ENCODE measurements around the gene GFI1B.
"Not testable (repeated sequence)": the region's sequence is repeated elsewhere in the genome, so short reads cannot be mapped to it uniquely, and the experiment has no call there.

The GFI1B gene

DNA sequence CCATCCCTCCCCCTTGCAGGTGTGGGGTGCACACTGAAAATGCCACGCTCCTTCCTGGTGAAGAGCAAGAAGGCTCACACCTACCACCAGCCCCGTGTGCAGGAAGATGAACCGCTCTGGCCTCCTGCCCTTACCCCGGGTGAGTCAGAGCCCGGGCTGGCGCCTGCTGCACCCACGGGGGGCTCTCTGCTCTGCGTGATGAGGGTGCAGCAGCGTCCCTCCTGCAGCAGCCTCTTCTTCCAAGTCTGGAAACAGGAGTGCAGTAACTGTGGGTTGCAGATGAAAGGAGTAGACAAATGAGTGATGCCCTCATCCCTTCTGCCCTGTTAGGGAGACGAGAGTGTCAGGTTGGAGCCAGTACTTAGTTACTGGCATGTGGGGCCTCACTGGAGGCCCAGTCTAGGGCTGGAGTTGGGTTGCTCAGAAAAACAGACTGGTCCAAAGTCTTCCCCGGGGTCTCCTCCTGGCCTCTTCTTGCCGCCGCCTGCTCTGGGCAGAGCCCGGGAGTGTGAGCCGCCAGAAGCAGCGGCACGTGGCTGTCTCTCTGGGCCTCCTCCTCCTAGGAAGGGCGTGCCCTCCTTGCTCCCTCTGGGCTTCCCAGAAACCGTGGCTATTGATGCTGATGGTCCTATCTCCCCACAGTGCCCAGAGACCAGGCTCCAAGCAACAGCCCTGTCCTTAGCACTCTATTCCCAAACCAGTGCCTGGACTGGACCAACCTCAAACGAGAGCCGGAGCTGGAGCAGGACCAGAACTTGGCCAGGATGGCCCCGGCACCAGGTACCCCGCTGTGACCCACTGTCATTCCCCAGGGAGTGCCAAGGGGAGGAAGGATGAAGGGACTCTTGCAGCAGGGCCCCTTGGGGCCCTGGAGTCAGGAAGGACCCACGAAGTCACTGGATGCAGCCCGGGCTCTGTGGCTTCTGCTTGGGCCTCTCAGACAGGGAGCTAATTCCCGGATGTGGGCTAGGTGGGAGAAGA lies 8.4 kb downstream of the GFI1B start:
- Histone ChIP-seq H2AFZ (no peak overlapping the region), H3K36me3 (ENCODE audit: control insufficient read depth, insufficient read depth, low read length) (no peaks in the 10 kb centered on the region), H3K4me1 (no peaks in the 10 kb centered on the region), H3K27me3 (ENCODE audit: control insufficient read depth, insufficient read depth, low read length) (no peaks in the 10 kb centered on the region), H3K27ac (no peak overlapping the region), H3K4me3 (ENCODE audit: low read depth, low read length) (no peak overlapping the region), H3K4me2 (ENCODE audit: low read length) (no peak overlapping the region), H3K9me3 (ENCODE audit: control insufficient read depth, low read length) (no peaks in the 10 kb centered on the region), H3K79me2 (no peaks in the 10 kb centered on the region), H3K9ac (no peak overlapping the region)
- TF ChIP-seq, protein P1, sequence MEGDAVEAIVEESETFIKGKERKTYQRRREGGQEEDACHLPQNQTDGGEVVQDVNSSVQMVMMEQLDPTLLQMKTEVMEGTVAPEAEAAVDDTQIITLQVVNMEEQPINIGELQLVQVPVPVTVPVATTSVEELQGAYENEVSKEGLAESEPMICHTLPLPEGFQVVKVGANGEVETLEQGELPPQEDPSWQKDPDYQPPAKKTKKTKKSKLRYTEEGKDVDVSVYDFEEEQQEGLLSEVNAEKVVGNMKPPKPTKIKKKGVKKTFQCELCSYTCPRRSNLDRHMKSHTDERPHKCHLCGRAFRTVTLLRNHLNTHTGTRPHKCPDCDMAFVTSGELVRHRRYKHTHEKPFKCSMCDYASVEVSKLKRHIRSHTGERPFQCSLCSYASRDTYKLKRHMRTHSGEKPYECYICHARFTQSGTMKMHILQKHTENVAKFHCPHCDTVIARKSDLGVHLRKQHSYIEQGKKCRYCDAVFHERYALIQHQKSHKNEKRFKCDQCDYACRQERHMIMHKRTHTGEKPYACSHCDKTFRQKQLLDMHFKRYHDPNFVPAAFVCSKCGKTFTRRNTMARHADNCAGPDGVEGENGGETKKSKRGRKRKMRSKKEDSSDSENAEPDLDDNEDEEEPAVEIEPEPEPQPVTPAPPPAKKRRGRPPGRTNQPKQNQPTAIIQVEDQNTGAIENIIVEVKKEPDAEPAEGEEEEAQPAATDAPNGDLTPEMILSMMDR (IDR thresholded peaks at IDR 0.05), result no peak

DNA sequence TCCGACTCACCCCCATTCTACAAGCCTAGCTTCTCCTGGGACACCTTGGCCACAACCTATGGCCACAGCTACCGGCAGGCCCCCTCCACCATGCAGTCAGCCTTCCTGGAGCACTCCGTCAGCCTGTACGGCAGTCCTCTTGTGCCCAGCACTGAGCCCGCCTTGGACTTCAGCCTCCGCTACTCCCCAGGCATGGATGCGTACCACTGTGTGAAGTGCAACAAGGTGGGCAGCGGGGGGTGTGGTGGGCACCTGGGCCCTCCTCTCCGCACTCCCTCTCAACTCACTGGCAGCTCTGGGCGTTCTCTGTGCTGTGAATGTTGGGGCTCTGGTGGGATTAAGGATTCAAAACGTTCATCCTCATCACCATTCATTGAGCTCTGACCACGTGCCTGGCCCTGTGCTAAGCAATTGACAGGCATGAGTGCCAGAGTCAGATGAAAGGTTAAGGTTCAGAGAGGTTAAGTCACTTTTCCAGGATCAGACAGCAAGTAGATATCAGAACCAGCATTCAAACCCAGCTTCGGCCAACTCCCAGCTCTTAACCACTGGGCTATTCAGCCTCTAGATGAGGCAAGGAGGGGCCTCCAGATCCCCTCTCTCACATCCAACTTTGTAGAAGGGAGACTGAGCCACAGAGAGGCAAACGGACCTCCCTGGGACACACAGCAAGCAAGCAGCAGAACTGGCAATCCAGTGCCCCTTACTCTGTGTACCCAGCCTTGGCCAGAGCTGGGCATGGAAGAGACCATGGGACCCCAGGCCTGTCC lies 9.9 kb downstream of the GFI1B start:
- Histone ChIP-seq H3K9me3 (ENCODE audit: control insufficient read depth, low read length) (no peaks in the 10 kb centered on the region), H3K9ac (no peak overlapping the region), H2AFZ (no peak overlapping the region), H3K27ac (no peak overlapping the region), H3K4me1 (no peaks in the 10 kb centered on the region), H3K4me3 (ENCODE audit: low read depth, low read length) (no peak overlapping the region), H3K4me2 (ENCODE audit: low read length) (no peak overlapping the region), H3K27me3 (ENCODE audit: control insufficient read depth, insufficient read depth, low read length) (no peaks in the 10 kb centered on the region), H3K79me2 (no peaks in the 10 kb centered on the region), H3K36me3 (ENCODE audit: control insufficient read depth, insufficient read depth, low read length) (no peaks in the 10 kb centered on the region)
- TF ChIP-seq, protein P1 (IDR thresholded peaks at IDR 0.05), result no peak

DNA sequence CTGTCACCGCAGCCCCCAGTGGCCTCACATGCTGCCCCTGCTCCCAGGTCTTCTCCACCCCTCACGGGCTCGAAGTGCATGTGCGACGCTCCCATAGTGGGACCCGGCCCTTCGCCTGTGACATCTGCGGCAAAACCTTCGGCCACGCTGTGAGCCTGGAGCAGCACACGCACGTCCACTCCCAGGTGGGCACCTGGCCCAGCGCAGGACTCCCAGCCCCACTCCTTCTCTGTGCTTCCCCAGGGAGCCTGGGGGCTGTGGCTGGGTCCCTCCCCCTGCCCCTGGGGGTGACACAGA lies 10.5 kb downstream of the GFI1B start:
- no peak overlapping the region for H3K27ac ChIP-seq
- no peak overlapping the region for H3K4me3 ChIP-seq (ENCODE audit: low read depth, low read length)
- TF ChIP-seq, protein P1 (IDR thresholded peaks at IDR 0.05), result no peak
- H3K79me2 ChIP-seq, result no peaks in the 10 kb centered on the region
- no peak overlapping the region for H2AFZ ChIP-seq
- H3K9ac ChIP-seq, result no peak overlapping the region
- H3K4me2 ChIP-seq (ENCODE audit: low read length), result no peak overlapping the region
- no peaks in the 10 kb centered on the region for H3K9me3 ChIP-seq (ENCODE audit: control insufficient read depth, low read length)
- no peaks in the 10 kb centered on the region for H3K4me1 ChIP-seq
- no peaks in the 10 kb centered on the region for H3K36me3 ChIP-seq (ENCODE audit: control insufficient read depth, insufficient read depth, low read length)
- no peaks in the 10 kb centered on the region for H3K27me3 ChIP-seq (ENCODE audit: control insufficient read depth, insufficient read depth, low read length)

DNA sequence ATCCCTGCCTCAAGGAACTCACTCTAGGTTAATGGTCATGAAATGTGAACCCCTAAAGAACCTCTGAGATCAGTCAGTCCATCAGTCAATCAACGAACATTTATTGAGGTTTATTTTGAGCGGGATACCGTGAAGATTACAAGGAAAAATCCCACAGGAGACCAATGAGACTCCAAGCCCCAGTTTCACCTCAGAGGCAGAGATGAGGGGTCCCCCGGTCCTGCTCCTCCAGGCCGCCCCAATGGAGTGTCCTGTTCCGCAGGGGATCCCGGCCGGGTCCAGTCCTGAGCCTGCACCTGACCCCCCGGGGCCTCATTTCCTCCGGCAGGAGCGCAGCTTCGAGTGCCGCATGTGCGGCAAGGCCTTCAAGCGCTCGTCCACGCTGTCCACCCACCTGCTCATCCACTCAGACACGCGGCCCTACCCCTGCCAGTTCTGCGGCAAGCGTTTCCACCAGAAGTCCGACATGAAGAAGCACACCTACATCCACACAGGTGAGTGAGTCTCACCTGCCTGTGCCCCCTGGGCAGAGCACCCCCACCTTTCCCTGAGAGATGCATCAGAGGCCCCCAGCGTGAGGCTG lies 11.0 kb downstream of the GFI1B start:
- no peak overlapping the region for H3K4me2 ChIP-seq (ENCODE audit: low read length)
- no peaks in the 10 kb centered on the region for H3K36me3 ChIP-seq (ENCODE audit: control insufficient read depth, insufficient read depth, low read length)
- TF ChIP-seq, protein P1 (IDR thresholded peaks at IDR 0.05), result no peak
- H3K27me3 ChIP-seq (ENCODE audit: control insufficient read depth, insufficient read depth, low read length), result no peaks in the 10 kb centered on the region
- H3K9ac ChIP-seq, result no peak overlapping the region
- no peaks in the 10 kb centered on the region for H3K79me2 ChIP-seq
- no peaks in the 10 kb centered on the region for H3K9me3 ChIP-seq (ENCODE audit: control insufficient read depth, low read length)
- no peak overlapping the region for H3K27ac ChIP-seq
- no peak overlapping the region for H3K4me3 ChIP-seq (ENCODE audit: low read depth, low read length)
- H2AFZ ChIP-seq, result no peak overlapping the region
- no peaks in the 10 kb centered on the region for H3K4me1 ChIP-seq

DNA sequence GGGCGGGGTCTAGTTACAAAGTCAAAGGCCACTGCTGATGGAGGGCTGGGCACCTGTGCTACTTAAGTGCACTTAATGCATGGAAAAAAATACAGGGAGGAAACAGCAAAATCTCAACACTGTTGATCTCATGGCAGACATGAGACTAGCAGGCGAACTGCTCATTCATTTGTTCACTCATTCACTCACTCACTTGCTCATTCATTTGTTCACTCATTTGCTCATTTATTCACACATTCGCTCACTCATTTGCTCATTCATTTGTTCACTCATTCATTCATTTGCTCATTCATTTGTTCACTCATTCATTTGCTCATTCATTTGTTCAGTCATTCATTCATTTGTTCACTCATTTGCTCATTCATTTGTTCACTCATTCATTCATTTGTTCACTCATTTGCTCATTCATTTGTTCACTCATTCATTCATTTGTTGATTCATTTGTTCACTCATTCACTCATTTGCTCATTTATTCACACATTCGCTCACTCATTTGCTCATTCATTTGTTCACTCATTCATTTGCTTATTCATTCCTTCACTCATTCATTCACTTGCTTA lies 11.6 kb downstream of the GFI1B start:
- not testable (repeated sequence) for H3K9ac ChIP-seq; H3K27ac ChIP-seq; H3K4me1 ChIP-seq; H3K79me2 ChIP-seq; H3K27me3 ChIP-seq (ENCODE audit: control insufficient read depth, insufficient read depth, low read length); H3K9me3 ChIP-seq (ENCODE audit: control insufficient read depth, low read length); H3K36me3 ChIP-seq (ENCODE audit: control insufficient read depth, insufficient read depth, low read length); H2AFZ ChIP-seq; H3K4me2 ChIP-seq (ENCODE audit: low read length); H3K4me3 ChIP-seq (ENCODE audit: low read depth, low read length)
